Dermis microvascular lymphatic vessel endothelial cell (primary cell): ENCODE results near the gene ANKRD26. TPM values are rescaled to one million over a fixed set of nuclear protein-coding genes. Genes with fewer than 3 reads are reported as not detected.

Experiments
- DNase-seq, 2 donors: peaks; one replicate each; pipeline versions ENCODE4 v3.0.0 to v3.0.0-alpha.2; 2010; ENCODE audit warnings: low read depth in 2 of 2
- total RNA-seq: library from RNA; depleted of rRNA; stranded (reverse); fragments of >200 nt; gene quantifications from 2 replicates; pipeline ENCODE4 v1.2.1, GENCODE V29; 2014

ANKRD26 gene
- total RNA-seq, 1 donor from 2014 or later, result 5.3 TPM

- no peak for DNase-seq
Measured at GRCh38 chr10:27020243-27020642, 80.1 kb downstream of the ANKRD26 start.

GRCh38 chr10:27019827-27020226 is 80.5 kb downstream of the ANKRD26 start:
- peak in 1 of 2 donors; percentile 10 for DNase-seq

DNA sequence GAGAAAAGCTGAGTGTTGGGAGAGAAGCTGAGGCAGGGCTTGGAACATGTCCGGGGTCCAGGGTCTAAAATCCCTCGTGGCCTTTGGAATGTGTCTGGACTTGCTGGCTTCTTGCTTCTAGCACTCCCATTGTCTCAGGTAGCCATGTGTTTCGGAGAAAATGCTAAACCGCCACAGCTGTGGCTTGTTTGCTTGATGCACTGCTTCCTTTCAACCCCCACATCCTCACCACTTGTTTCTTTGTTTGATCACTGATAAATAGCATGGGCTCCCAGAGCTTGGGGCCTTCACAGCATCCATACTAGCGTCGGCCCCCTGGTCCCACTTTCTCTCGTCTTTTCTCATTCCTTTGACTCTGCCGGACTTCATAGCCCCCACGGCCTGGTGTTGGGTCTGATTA is 102.7 kb downstream of the ANKRD26 start:
- DNase-seq, result no peak

- no peak for DNase-seq
Measured at GRCh38 chr10:26994743-26995142, 105.6 kb downstream of the ANKRD26 start.

- no peak for DNase-seq
Measured at GRCh38 chr10:26987851-26988250, 112.4 kb downstream of the ANKRD26 start.

DNA sequence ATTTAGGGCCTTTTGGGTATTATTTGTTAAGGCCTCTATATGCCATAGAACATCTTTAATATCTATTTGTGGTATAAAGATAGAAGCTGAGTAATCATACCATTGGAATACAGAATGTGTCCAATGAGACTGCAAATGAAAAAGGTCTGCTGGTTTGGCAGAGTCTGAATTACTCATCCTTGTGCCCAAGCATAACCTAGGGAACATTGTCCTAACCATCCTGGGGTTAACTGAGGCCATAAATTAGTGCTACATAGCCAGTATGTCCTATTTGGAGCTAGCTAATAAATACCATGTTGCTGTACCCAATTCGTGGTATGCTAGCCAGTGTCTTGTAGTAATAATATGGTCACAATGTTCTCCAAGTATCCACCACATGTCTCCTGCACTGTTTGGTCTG is 117.1 kb downstream of the ANKRD26 start:
- DNase-seq, result no peak

DNA sequence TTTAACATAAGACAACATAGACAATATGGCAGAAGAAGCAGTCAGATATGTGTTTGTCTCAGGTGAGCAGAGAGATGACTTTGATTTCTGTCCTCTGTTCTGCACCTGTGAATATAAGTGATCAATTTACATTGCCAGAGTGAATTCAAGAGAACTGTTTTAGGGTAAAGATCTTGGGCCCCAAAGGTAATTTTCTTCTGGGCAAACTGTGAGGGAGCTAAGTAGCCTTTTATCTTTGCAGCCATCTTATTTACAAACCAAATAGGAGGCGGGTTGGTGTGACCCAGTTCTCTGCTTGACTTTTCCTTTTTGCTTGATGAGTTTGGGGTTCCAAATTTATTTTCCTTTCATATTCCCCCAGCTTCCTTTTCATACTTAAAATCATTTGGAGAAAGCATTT is 118.2 kb downstream of the ANKRD26 start:
- no peak for DNase-seq

DNA sequence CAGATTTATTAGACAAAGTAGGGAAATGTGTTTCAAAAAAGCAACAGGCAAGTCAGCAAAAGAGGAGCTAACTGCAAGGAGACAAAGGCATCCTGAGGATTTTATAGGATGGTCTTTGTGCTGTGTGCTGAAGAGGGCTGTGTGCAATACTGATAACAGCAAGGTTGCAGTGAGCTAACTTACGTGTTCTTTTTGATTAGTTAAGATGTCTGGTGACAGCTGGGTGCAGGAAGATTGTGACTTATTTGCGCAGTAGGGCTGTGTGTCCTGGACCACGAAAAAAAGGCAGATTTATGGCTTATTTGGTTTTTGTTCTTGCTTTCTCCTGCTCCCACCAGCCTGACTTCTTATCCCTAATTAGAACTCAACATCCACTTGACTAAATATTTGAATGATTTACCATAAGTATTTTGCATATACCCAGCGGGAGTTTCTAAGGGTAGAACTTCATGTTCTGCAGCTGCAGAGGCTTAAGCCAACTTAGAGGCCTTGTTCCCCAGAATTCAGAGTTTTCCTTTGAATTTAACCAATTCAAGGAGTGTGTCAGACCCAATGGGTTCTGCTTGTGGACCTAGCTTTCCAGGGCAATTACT is 119.0 kb downstream of the ANKRD26 start:
- DNase-seq, result no peak

DNA sequence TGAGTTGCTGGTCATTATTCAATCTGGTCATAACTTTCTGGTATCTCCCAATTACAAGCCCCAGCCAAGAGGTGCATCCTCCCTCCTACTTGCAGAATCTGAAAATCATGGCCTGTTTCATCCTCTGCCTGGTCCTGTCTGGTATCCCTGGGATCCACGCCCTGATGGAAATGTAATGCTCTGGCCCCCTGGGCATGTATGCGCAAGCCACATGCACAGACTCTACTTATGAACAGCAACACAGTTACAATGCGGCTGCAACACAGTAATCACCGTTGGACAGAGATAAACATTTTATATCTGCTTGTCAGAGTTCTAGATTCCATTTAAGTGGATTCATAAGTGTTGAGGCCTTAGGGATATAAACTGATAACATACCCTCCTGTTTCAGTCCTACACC is 121.8 kb downstream of the ANKRD26 start:
- DNase-seq, result no peak

DNA sequence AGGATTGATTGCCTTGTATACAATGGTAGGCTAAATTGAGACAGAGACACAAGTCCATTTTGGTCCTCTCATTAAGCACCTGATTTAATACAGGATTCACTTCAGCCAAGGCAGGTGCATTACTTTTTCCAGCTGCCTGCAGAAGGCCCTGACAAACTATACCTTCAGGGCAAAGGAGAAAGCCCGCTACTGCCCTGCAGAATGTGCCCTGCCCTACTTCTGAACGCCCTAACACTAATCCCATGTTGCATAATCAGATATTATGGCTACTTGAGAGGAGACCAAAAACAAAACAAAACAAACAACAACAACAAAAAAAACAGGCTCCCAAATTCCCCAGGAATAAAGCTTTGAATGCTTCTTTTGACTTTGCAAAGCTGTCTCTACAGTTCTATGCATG is 122.7 kb downstream of the ANKRD26 start:
- no peak for DNase-seq

- DNase-seq, result no peak
Measured at GRCh38 chr10:26970667-26971066, 129.6 kb downstream of the ANKRD26 start.

- no peak for DNase-seq
Measured at GRCh38 chr10:26969145-26969926, 131.0 kb downstream of the ANKRD26 start.

GRCh38 chr10:26962835-26963234 is 137.5 kb downstream of the ANKRD26 start:
- DNase-seq, result no peak

GRCh38 chr10:26960308-26960707 is 140.0 kb downstream of the ANKRD26 start:
- DNase-seq, result no peak

DNA sequence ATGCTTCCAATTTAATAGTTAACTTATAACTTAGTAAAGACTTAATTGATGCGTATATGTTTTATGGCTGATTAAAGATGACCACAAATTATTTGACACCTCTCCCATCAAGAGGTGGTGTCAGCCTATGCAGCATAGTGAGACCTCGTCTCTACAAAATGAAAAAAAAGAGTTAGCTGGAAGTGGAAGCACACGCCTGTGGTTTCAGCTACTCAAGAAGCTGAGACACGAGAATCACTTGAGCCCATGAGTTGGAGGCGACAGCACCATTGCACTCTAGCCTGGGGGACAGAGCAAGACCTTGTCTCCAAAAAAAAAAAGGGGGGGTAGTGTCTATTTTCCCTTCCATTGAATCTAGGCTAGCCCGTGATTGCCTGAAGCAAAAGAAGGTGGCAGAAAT is 140.5 kb downstream of the ANKRD26 start:
- DNase-seq, result no peak

Other genes with a start within 250 kb of the ANKRD26 start
- gene ABI1, start 239.5 kb downstream of the ANKRD26 start, total RNA-seq, result 29.4 and 41.6 TPM in 2 replicates
- gene YME1L1, start 53.9 kb upstream of the ANKRD26 start, total RNA-seq, result 86.9 and 88.1 TPM in 2 replicates
- gene MASTL, start 54.9 kb upstream of the ANKRD26 start, total RNA-seq, result 7.7 and 11.3 TPM in 2 replicates
- 14.6 and 19.1 TPM in 2 replicates for gene ACBD5, start 140.3 kb upstream of the ANKRD26 start, total RNA-seq